ENCODE data around the gene GSTM2. TPM values are rescaled to one million over a fixed set of nuclear protein-coding genes. Genes with fewer than 3 reads are reported as not detected.
"Not testable (repeated sequence)": the region's sequence is repeated elsewhere in the genome, so short reads cannot be mapped to it uniquely, and the experiment has no call there.

GSTM2 gene
- total and polyA plus RNA-seq, 12 donors = 17.2 to 495 (median 63.4) TPM

- 90 to 94% (median 93%) methylated on average over 4 of the region's 4 CpGs; no CpG with 5 or more reads in 1 of the 4 donors for WGBS, 4 donors
- Histone ChIP-seq H3K27ac (no peak overlapping the region), H3K36me3 (replicated peaks in 1 of 2) (no peaks in the 10 kb centered on the region), H3K9me3 (replicated peaks in 1 of 3) (no peaks in the 10 kb centered on the region), H3K4me3 (no peak overlapping the region), H3K27me3 (no peaks in the 10 kb centered on the region), H3K4me1 (replicated peaks in 1 of 2) (peaks cover 0 to 6% of the 10 kb centered on the region in 2 donors)
- no peak for TF ChIP-seq CTCF (IDR thresholded peaks at IDR 0.05)
- no peak for TF ChIP-seq POLR2A (IDR thresholded peaks at IDR 0.05)
- intact Hi-C loops (cut with DNase I) = no loop called here
- no peak for DNase-seq
Observed at GRCh38 chr1:109697066-109697465, 29.2 kb downstream of the GSTM2 start.

- intact Hi-C loops (cut with DNase I); H3K27me3 ChIP-seq; H3K9me3 ChIP-seq (replicated peaks in 1 of 3); H3K4me1 ChIP-seq (replicated peaks in 1 of 2); H3K36me3 ChIP-seq (replicated peaks in 1 of 2); H3K4me3 ChIP-seq; DNase-seq; H3K27ac ChIP-seq: not testable (repeated sequence)
- WGBS, 4 donors = 71 to 79% (median 78%) methylated on average over 4 of the region's 4 CpGs; no CpG with 5 or more reads in 1 of the 4 donors
Observed at GRCh38 chr1:109697861-109698260, 30.0 kb downstream of the GSTM2 start.

- intact Hi-C loops (cut with DNase I); H3K27me3 ChIP-seq; H3K4me3 ChIP-seq; H3K27ac ChIP-seq; H3K9me3 ChIP-seq (replicated peaks in 1 of 3); H3K36me3 ChIP-seq (replicated peaks in 1 of 2); DNase-seq; H3K4me1 ChIP-seq (replicated peaks in 1 of 2): not testable (repeated sequence)
- WGBS, 4 donors = 86 to 97% (median 91%) methylated on average over 3 of the region's 3 CpGs
Observed at GRCh38 chr1:109702940-109703339, 35.1 kb downstream of the GSTM2 start.

- H3K27me3 ChIP-seq = no peaks in the 10 kb centered on the region
- no peaks in the 10 kb centered on the region for H3K4me1 ChIP-seq (replicated peaks in 1 of 2)
- H3K36me3 ChIP-seq (replicated peaks in 1 of 2) = no peaks in the 10 kb centered on the region
- TF ChIP-seq POLR2A (IDR thresholded peaks at IDR 0.05) (no peak), CTCF (IDR thresholded peaks at IDR 0.05) (no peak)
- no peak overlapping the region for H3K27ac ChIP-seq
- H3K9me3 ChIP-seq (replicated peaks in 1 of 3) = no peaks in the 10 kb centered on the region
- H3K4me3 ChIP-seq = no peak overlapping the region
- no peak for DNase-seq
- WGBS, 4 donors = 64 to 83% (median 72%) methylated on average over 8 of the region's 8 CpGs
- intact Hi-C loops (cut with DNase I) = no loop called here
Observed at GRCh38 chr1:109704173-109704572, 36.3 kb downstream of the GSTM2 start.

GRCh38 chr1:109705411-109705810, 37.6 kb downstream of the GSTM2 start:
- no peaks in the 10 kb centered on the region for H3K9me3 ChIP-seq (replicated peaks in 1 of 3)
- WGBS, 4 donors = 76 to 92% (median 89%) methylated on average over 3 to 4 of the region's 4 CpGs

GRCh38 chr1:109708949-109709348, 41.1 kb downstream of the GSTM2 start:
- H3K27me3 ChIP-seq; H3K27ac ChIP-seq; H3K9me3 ChIP-seq (replicated peaks in 1 of 3); H3K4me3 ChIP-seq; H3K36me3 ChIP-seq (replicated peaks in 1 of 2); H3K4me1 ChIP-seq (replicated peaks in 1 of 2); DNase-seq; intact Hi-C loops (cut with DNase I): not testable (repeated sequence)
- 57 to 95% (median 82%) methylated on average over 4 of the region's 4 CpGs for WGBS, 4 donors

More at GRCh38 chr1:109705411-109705810, 37.6 kb downstream of the GSTM2 start:
- TF ChIP-seq POLR2A (IDR thresholded peaks at IDR 0.05) (no peak), CTCF (IDR thresholded peaks at IDR 0.05) (no peak)
- Histone ChIP-seq H3K36me3 (replicated peaks in 1 of 2) (no peaks in the 10 kb centered on the region), H3K4me3 (no peak overlapping the region), H3K4me1 (replicated peaks in 1 of 2) (no peaks in the 10 kb centered on the region), H3K27me3 (no peaks in the 10 kb centered on the region), H3K27ac (no peak overlapping the region)
- DNase-seq = no peak
- intact Hi-C loops (cut with DNase I) = no loop called here

- H3K27me3 ChIP-seq; H3K9me3 ChIP-seq (replicated peaks in 1 of 3); intact Hi-C loops (cut with DNase I); H3K4me1 ChIP-seq (replicated peaks in 1 of 2); DNase-seq; H3K36me3 ChIP-seq (replicated peaks in 1 of 2); H3K4me3 ChIP-seq; H3K27ac ChIP-seq: not testable (repeated sequence)
Observed at GRCh38 chr1:109709822-109710221, 42.0 kb downstream of the GSTM2 start.

GRCh38 chr1:109711593-109712320, 43.9 kb downstream of the GSTM2 start, which contains the start of gene GSTM5:
Gene GSTM5, plus strand, starts transcription at chr1:109712251. Its CDS starts 62 bp downstream, at chr1:109712313.
- H3K27me3 ChIP-seq; H3K36me3 ChIP-seq (replicated peaks in 1 of 2); H3K9me3 ChIP-seq (replicated peaks in 1 of 3); H3K4me1 ChIP-seq (replicated peaks in 1 of 2); intact Hi-C loops (cut with DNase I); DNase-seq: not testable (repeated sequence)
- peak within 1 kb of the TSS in 1 of 4 donors; percentile 47 for H3K4me3 ChIP-seq
- H3K27ac ChIP-seq = peak within 1 kb of the TSS in 1 of 5 donors; percentile 29
- WGBS, 4 donors = 25 to 84% (median 44%) methylated on average over 2 to 33 of the region's 33 CpGs

All from adrenal gland (tissue), 12 donors.